22Rv1 (cell line): ENCODE measurements around the gene AHNAK.
"Not testable (repeated sequence)": the region's sequence is repeated elsewhere in the genome, so short reads cannot be mapped to it uniquely, and the experiment has no call there.

ENCODE experiments used
- H3K27ac ChIP-seq: fragments of 450-650 bp; 2 replicates; pipeline ENCODE4 v1.5.1; 2017
- ZFX ChIP-seq: fragments of 450-650 bp; IDR thresholded peaks from 2 replicates; pipeline ENCODE4 v1.6.1; 2017; ENCODE audit warnings: antibody characterized with exemption, borderline replicate concordance
- TF ChIP-seq, protein P1 (sequence below): fragments of 450-650 bp; IDR thresholded peaks from 2 replicates; pipeline ENCODE4 v1.5.1; 2017; ENCODE audit warnings: mild to moderate bottlenecking

The AHNAK gene

DNA sequence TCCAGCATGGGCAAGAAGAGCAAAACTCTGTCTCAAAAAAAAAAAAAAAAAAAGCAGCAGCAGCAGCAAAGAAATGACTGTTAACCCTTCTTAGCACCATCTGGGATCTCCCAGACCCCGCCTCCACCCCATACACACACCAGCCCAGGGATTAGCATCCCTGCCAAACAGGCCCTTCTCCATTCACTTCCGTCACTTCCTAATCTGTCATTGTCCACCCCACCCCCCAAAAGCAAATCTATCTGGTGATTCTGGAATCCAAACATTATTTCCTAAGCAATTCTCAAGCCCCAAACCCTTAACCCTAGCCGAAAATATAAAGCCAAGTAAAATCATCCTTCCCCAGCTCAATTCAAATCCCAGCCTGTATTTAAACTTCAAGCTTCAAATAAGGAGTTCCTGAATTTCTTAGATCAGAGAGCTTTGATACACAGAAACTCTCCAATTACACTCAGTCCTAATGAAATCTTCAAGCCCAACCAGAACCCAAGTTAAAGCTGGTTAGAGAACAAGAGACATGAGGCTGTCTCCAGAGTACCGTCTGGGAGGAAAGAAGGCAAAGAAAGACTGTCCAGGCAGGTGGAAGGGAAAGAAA, 6.0 kb upstream of the AHNAK start:
- peak overlapping the region; percentile 83 for H3K27ac ChIP-seq

DNA sequence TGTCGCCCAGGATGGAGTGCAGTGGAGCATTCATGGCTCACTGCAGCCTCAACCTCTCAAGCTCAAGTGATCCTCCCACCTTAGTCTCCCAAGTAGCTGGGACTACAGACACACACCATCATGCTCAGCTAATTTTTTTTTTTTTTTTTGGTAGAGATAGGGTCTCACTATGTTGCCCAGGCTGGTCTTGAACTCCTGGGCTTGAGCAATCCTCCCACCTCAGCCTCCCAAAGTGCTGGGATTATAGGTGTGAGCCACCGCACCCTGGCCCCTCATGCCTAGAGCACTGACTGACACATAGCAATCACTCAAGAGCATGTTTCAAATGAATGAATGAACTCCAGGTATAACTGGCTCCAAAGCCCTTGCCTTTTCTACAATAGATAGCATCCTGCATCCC, 3.9 kb upstream of the AHNAK start:
- H3K27ac ChIP-seq = not testable (repeated sequence)

More for the DNA sequence above, 6.0 kb upstream of the AHNAK start:
- TF ChIP-seq ZFX = no peak
- TF ChIP-seq, protein P1, sequence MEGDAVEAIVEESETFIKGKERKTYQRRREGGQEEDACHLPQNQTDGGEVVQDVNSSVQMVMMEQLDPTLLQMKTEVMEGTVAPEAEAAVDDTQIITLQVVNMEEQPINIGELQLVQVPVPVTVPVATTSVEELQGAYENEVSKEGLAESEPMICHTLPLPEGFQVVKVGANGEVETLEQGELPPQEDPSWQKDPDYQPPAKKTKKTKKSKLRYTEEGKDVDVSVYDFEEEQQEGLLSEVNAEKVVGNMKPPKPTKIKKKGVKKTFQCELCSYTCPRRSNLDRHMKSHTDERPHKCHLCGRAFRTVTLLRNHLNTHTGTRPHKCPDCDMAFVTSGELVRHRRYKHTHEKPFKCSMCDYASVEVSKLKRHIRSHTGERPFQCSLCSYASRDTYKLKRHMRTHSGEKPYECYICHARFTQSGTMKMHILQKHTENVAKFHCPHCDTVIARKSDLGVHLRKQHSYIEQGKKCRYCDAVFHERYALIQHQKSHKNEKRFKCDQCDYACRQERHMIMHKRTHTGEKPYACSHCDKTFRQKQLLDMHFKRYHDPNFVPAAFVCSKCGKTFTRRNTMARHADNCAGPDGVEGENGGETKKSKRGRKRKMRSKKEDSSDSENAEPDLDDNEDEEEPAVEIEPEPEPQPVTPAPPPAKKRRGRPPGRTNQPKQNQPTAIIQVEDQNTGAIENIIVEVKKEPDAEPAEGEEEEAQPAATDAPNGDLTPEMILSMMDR = no peak

DNA sequence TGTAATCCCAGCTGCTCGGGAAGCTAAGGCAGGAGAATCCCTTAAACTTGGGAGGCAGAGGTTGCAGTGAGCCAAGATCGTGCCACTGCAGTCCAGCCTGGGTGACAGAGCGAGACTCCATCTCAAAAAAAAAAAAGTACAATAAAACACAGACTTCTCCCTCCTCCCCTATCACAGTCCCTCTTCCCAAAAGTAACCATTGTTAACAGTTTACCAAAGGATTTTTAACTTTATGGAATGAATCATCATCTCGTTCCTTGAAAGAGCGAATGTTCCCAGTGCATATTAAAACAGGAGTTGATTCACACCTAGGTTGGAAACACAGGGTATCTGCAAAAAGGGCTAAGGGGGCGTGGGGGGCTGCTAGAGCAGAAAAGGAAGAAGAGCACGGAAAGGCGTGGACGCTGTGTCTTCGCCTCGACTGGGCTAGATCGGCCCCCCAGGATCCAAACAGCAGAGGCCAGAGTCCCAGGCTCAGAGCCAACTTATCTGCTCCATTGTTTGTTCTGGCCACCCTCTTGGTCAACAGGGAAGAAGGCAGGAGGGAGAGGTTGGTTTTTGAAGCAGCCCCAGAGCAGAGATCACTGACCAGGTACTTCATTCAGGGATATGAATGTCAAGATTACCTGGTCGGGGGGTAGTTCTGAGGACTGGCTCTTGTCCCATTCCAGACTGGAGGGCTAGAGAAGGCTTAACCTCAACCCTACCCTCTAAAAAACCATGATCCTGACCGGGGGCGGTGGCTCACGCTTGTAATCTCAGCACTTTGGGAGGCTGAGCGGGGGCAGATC, 2.1 kb upstream of the AHNAK start:
- peak overlapping the region; percentile 95 for H3K27ac ChIP-seq
- TF ChIP-seq, protein P1 = no peak
- no peak for TF ChIP-seq ZFX

- peak overlapping the region; percentile 95 for H3K27ac ChIP-seq
- TF ChIP-seq, protein P1 = no peak
Observed at GRCh38 chr11:62547691-62548281, 1.2 kb upstream of the AHNAK start.

GRCh38 chr11:62546929-62547625, 471 bp upstream of the AHNAK start:
- no peak for TF ChIP-seq ZFX
- TF ChIP-seq, protein P1 = no peak
- H3K27ac ChIP-seq = peak overlapping the region; percentile 95

- peak overlapping the region; percentile 95 for H3K27ac ChIP-seq
Observed at GRCh38 chr11:62545437-62546243, 966 bp downstream of the AHNAK start.

More at GRCh38 chr11:62545437-62546243, 966 bp downstream of the AHNAK start:
- TF ChIP-seq ZFX = no peak
- TF ChIP-seq, protein P1 = peak; percentile 14; the same call in 1 of the 2 replicates
